RWPE2 (cell line): Measurements from ENCODE around the gene GPR132.

ENCODE experiments used
- ATAC-seq: fragments of 200-7000 bp; cut with Tn5 transposase; 3 replicates; pipeline ENCODE4 v1.9.1; 2021; ENCODE audit warnings: low read depth
- DNase-seq: peaks from one replicate; pipeline ENCODE4 v3.0.0-alpha.2; 2020; ENCODE audit warnings: low spot score
- H3K27ac ChIP-seq: fragments of 450-650 bp; 2 replicates; pipeline ENCODE4 v1.5.1; 2017; ENCODE audit warnings: mild to moderate bottlenecking; ENCODE audit not compliant: poor library complexity, severe bottlenecking
- H3K27me3 ChIP-seq: fragments of 250-450 bp; sonication (Bioruptor Pico); 2 replicates; pipeline ENCODE4 v1.5.1; 2021; ENCODE audit warnings: mild to moderate bottlenecking, moderate library complexity; ENCODE audit not compliant: insufficient read depth, poor library complexity, severe bottlenecking
- H3K36me3 ChIP-seq: fragments of 250-450 bp; sonication (Bioruptor Pico); 2 replicates; pipeline ENCODE4 v1.5.1; 2020; ENCODE audit warnings: low read depth, mild to moderate bottlenecking, moderate library complexity
- H3K4me1 ChIP-seq: fragments of 250-450 bp; sonication (Bioruptor Pico); 2 replicates; pipeline ENCODE4 v1.5.1; 2021; ENCODE audit warnings: mild to moderate bottlenecking, moderate library complexity; ENCODE audit not compliant: insufficient read depth, poor library complexity, severe bottlenecking
- H3K4me3 ChIP-seq: fragments of 250-450 bp; sonication (Bioruptor Pico); 2 replicates; pipeline ENCODE4 v1.5.1; 2021; ENCODE audit warnings: mild to moderate bottlenecking, moderate library complexity; ENCODE audit not compliant: severe bottlenecking
- H3K9me3 ChIP-seq: fragments of 250-450 bp; sonication (Bioruptor Pico); 2 replicates; pipeline ENCODE4 v1.5.1; 2021; ENCODE audit warnings: mild to moderate bottlenecking, moderate library complexity; ENCODE audit not compliant: severe bottlenecking
- TF ChIP-seq, protein P1 (sequence below): fragments of 450-650 bp; IDR thresholded peaks from one replicate; pipeline ENCODE4 v1.5.1; 2017; ENCODE audit warnings: mild to moderate bottlenecking, moderate library complexity; ENCODE audit not compliant: poor library complexity, severe bottlenecking

Gene GPR132

DNA sequence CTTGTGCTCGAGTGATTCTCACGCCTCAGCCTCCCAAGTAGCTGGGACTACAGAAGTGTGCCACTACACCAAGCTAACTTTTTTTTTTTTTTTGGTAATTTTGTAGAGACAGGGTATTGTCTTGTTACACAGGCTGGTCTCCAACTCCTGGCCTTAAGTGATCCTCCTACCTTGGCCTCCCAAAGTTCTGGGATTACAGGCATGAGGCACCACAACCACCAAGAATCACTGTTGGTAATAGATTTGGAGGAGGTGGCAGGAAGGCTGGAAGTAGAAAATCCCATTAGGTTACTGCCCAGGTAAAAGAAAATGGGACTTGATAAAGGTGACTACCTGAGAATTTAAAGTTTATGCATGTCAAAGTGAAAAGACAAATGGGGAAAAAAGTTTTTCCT lies 43.0 kb downstream of the GPR132 start:
- Histone ChIP-seq H3K27me3 (no peaks in the 10 kb centered on the region), H3K9me3 (no peaks in the 10 kb centered on the region), H3K4me3 (no peak overlapping the region), H3K36me3 (peaks cover 35% of the 10 kb centered on the region), H3K4me1 (peaks cover 74% of the 10 kb centered on the region), H3K27ac (peak overlapping the region; percentile 100)
- TF ChIP-seq, protein P1, sequence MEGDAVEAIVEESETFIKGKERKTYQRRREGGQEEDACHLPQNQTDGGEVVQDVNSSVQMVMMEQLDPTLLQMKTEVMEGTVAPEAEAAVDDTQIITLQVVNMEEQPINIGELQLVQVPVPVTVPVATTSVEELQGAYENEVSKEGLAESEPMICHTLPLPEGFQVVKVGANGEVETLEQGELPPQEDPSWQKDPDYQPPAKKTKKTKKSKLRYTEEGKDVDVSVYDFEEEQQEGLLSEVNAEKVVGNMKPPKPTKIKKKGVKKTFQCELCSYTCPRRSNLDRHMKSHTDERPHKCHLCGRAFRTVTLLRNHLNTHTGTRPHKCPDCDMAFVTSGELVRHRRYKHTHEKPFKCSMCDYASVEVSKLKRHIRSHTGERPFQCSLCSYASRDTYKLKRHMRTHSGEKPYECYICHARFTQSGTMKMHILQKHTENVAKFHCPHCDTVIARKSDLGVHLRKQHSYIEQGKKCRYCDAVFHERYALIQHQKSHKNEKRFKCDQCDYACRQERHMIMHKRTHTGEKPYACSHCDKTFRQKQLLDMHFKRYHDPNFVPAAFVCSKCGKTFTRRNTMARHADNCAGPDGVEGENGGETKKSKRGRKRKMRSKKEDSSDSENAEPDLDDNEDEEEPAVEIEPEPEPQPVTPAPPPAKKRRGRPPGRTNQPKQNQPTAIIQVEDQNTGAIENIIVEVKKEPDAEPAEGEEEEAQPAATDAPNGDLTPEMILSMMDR, result peak; percentile 1
- no peak for DNase-seq
- ATAC-seq, result no peak

GRCh38 chr14:105021656-105022275 lies 43.5 kb downstream of the GPR132 start:
- ATAC-seq (no peak), DNase-seq (no peak)
- no peaks in the 10 kb centered on the region for H3K9me3 ChIP-seq
- H3K4me3 ChIP-seq, result peak overlapping the region; percentile 92
- TF ChIP-seq, protein P1, result peak; percentile 43
- peaks cover 74% of the 10 kb centered on the region for H3K4me1 ChIP-seq
- H3K27me3 ChIP-seq, result no peaks in the 10 kb centered on the region
- peaks cover 40% of the 10 kb centered on the region for H3K36me3 ChIP-seq
- peak overlapping the region; percentile 100 for H3K27ac ChIP-seq

DNA sequence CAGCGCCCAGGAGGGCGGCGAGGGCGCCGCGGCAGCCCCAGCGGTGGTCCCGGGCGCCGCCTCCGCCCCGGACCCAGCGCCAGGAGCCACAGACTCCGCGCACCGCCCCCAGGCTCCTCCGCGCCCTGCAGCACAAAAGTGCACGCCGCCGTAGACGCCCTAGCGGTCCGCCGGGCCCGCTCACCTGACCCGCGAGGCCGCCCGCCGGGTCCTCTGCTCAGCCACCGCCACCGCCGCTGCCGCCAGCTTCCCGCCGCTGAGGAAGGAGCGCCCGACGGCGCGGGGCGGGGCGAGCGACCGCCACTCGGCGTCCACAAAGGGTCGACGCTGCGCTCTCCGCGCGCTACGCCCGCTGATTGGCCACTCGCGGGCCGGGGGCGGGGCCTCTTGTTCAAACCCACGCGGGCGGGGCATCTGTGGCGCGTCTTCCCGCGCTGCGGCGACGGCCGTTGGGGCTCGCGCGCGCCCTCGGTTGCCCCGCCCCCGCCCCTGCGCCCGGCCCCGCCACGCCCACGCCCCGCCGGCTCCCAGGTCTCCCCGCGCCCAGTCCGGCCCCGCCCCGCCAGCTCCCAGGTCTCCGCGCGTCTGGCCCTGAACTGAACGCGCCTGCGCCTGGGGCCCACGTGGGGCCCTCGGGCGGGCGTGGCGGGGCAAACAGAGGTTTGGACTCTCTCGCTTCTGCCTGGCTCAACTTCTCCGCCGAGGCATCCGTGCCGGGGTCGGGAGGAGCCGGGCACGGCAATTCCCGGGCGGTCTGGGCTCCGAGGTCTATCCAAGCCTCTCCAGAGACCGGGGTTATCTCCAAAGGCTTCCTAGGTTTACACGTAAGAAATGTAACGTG lies 44.2 kb downstream of the GPR132 start, which contains the start of gene CDCA4:
Gene CDCA4 (minus strand): TSS at position 269 of the 841 bp plus-strand sequence. CDS start 9,154 bp downstream, outside the sequence.
- DNase-seq, result peak; percentile 98
- H3K27me3 ChIP-seq, result no peaks in the 10 kb centered on the region
- H3K4me3 ChIP-seq, result peak within 1 kb of the TSS; percentile 92
- no peaks in the 10 kb centered on the region for H3K9me3 ChIP-seq
- H3K36me3 ChIP-seq, result peaks cover 47% of the 10 kb centered on the region
- peak within 1 kb of the TSS; percentile 100 for H3K27ac ChIP-seq
- peaks cover 74% of the 10 kb centered on the region for H3K4me1 ChIP-seq
- TF ChIP-seq, protein P1, result no peak
- ATAC-seq, result peak; percentile 57

GRCh38 chr14:105019861-105020814 lies 45.1 kb downstream of the GPR132 start:
- peak overlapping the region; percentile 92 for H3K4me3 ChIP-seq
- H3K36me3 ChIP-seq, result peaks cover 56% of the 10 kb centered on the region
- H3K27ac ChIP-seq, result peak overlapping the region; percentile 100
- no peaks in the 10 kb centered on the region for H3K9me3 ChIP-seq
- ATAC-seq, result no peak
- DNase-seq, result no peak
- no peaks in the 10 kb centered on the region for H3K27me3 ChIP-seq
- H3K4me1 ChIP-seq, result peaks cover 74% of the 10 kb centered on the region
- TF ChIP-seq, protein P1, result no peak
